SK-N-SH (cell line): Measurements from ENCODE around the gene HTT. TPM values are rescaled to one million over a fixed set of nuclear protein-coding genes. Genes with fewer than 3 reads are reported as not detected.

ENCODE experiments used
- CTCF ChIA-PET: fragments of 300-600, 350-600 bp; formaldehyde crosslinking; extraction: SDS; loops from one replicate; lab custom pipeline; 2021; lab: Yijun Ruan, JAX
- POLR2A ChIA-PET: fragments of 350-600 bp; sonication (Branson Sonifier 250); formaldehyde crosslinking; extraction: SDS; loops from one replicate; lab custom pipeline; 2020; ENCODE audit warnings: antibody characterized with exemption, inconsistent platforms; lab: Yijun Ruan, JAX
- DNase-seq: peaks from one replicate; pipeline ENCODE4 v3.0.0; 2012
- H2AFZ ChIP-seq: fragments of 200-600 bp; sonication (generic); 2 replicates; pipeline ENCODE4 v1.8.1; 2016; ENCODE audit warnings: antibody characterized with exemption, mild to moderate bottlenecking, low read depth
- H3F3A ChIP-seq: fragments of 200-600 bp; sonication (generic); replicated peaks from 2 replicates; pipeline ENCODE3; 2016; ENCODE audit warnings: antibody characterized with exemption, mild to moderate bottlenecking; ENCODE audit not compliant: insufficient read depth
- H3K27ac ChIP-seq, 2 experiments: fragments of 200-500 bp in 1 of 2; fragments of 200-600 bp in 1 of 2; sonication (Bioruptor generic) in 1 of 2; sonication (generic), shearing (Covaris generic) in 1 of 2; 2 replicates each; pipeline versions ENCODE4 v1.5.1 to v1.6.1; 2014 to 2016; ENCODE audit warnings: low read depth in 2 of 2, inconsistent platforms in 1 of 2, low read length in 1 of 2, mild to moderate bottlenecking in 1 of 2, mixed read lengths in 1 of 2
- H3K27me3 ChIP-seq: fragments of 200-600 bp; sonication (generic), shearing (Covaris generic); 2 replicates; pipeline ENCODE4 v1.6.1; 2016; ENCODE audit warnings: mixed run types; ENCODE audit not compliant: insufficient read depth
- H3K36me3 ChIP-seq, 2 experiments: fragments of 200-500 bp in 1 of 2; fragments of 200-600 bp in 1 of 2; sonication (Bioruptor generic) in 1 of 2; sonication (generic) in 1 of 2; replicated peaks in 1 of 2; 2 replicates each; pipeline versions ENCODE3 to v1.5.1; 2014 to 2016; ENCODE audit warnings: low read length in 1 of 2, mild to moderate bottlenecking in 1 of 2; ENCODE audit not compliant: insufficient read depth in 2 of 2, control insufficient read depth in 1 of 2
- H3K4me1 ChIP-seq, 2 experiments: fragments of 200-500 bp in 1 of 2; fragments of 200-600 bp in 1 of 2; sonication (Bioruptor generic) in 1 of 2; sonication (generic), shearing (Covaris generic) in 1 of 2; 2 replicates each; pipeline versions ENCODE4 v1.5.1 to v1.6.1; 2014 to 2016; ENCODE audit warnings: low read depth in 1 of 2, low read length in 1 of 2, mixed run types in 1 of 2; ENCODE audit not compliant: insufficient read depth in 2 of 2, control insufficient read depth in 1 of 2
- H3K4me2 ChIP-seq: fragments of 200-600 bp; sonication (generic), shearing (Covaris generic); 2 replicates; pipeline ENCODE4 v1.6.1; 2017; ENCODE audit warnings: mixed run types
- H3K4me3 ChIP-seq, 2 experiments: fragments of 200-500 bp in 1 of 2; fragments of 200-600 bp in 1 of 2; sonication (Bioruptor generic) in 1 of 2; sonication (generic), shearing (Covaris generic) in 1 of 2; 2 replicates each; pipeline versions ENCODE4 v1.5.1 to v1.8.1; 2014 to 2016; ENCODE audit warnings: low read depth in 2 of 2, inconsistent platforms in 1 of 2, low read length in 1 of 2, mild to moderate bottlenecking in 1 of 2, mixed read lengths in 1 of 2, moderate library complexity in 1 of 2
- H3K79me2 ChIP-seq: fragments of 200-600 bp; sonication (generic); 2 replicates; pipeline ENCODE4 v1.8.1; 2017; ENCODE audit warnings: mild to moderate bottlenecking; ENCODE audit not compliant: insufficient read depth
- H3K9ac ChIP-seq: fragments of 200-600 bp; sonication (generic); 2 replicates; pipeline ENCODE4 v1.6.1; 2017; ENCODE audit warnings: mixed run types
- H3K9me2 ChIP-seq: fragments of 200-600 bp; sonication (generic); 2 replicates; pipeline ENCODE4 v1.6.1; 2017; ENCODE audit warnings: mixed run types
- H3K9me3 ChIP-seq: fragments of 200-600 bp; sonication (generic); 2 replicates; pipeline ENCODE4 v1.6.1; 2017; ENCODE audit warnings: mixed run types, mild to moderate bottlenecking, moderate library complexity
- H4K20me1 ChIP-seq: fragments of 200-600 bp; sonication (generic); 2 replicates; pipeline ENCODE4 v1.6.1; 2017; ENCODE audit warnings: mild to moderate bottlenecking, mixed run types; ENCODE audit not compliant: insufficient read depth
- EP300 ChIP-seq, 2 experiments: IDR thresholded peaks; 2 replicates each; pipeline versions ENCODE4 v1.4.0 to v1.6.1; 2012; ENCODE audit warnings: borderline replicate concordance in 1 of 2, low read depth in 1 of 2, low read length in 1 of 2
- EZH2phosphoT487 ChIP-seq: fragments of 200-600 bp; sonication (generic); IDR thresholded peaks from 2 replicates; pipeline ENCODE4 v1.6.1; 2017; ENCODE audit warnings: low read depth, mixed run types, mild to moderate bottlenecking, antibody characterized with exemption, moderate library complexity, borderline replicate concordance
- FOXJ3 ChIP-seq: sonication (generic); formaldehyde crosslinking; IDR thresholded peaks from 2 replicates; pipeline ENCODE4 v1.5.1; 2020; ENCODE audit warnings: mild to moderate bottlenecking, missing genetic modification reagents
- FOXM1 ChIP-seq: IDR thresholded peaks from 2 replicates; pipeline ENCODE4 v1.4.0; 2012; ENCODE audit warnings: low read depth, mild to moderate bottlenecking
- GABPA ChIP-seq: IDR thresholded peaks from 2 replicates; pipeline ENCODE4 v1.4.0; 2012; ENCODE audit warnings: low read depth, mild to moderate bottlenecking
- GATA2 ChIP-seq: sonication (generic); formaldehyde crosslinking; IDR thresholded peaks from 2 replicates; pipeline ENCODE4 v1.5.0; 2020; ENCODE audit warnings: mild to moderate bottlenecking, missing genetic modification reagents
- JUND ChIP-seq: IDR thresholded peaks from 2 replicates; pipeline ENCODE4 v1.4.0; 2012
- NFIC ChIP-seq: IDR thresholded peaks from 2 replicates; pipeline ENCODE4 v1.4.0; 2012; ENCODE audit warnings: borderline replicate concordance
- NRF1 ChIP-seq: IDR thresholded peaks from 2 replicates; pipeline ENCODE4 v1.6.1; 2012; ENCODE audit warnings: low read depth, mild to moderate bottlenecking, low read length
- POLR2AphosphoS5 ChIP-seq: IDR thresholded peaks from 2 replicates; pipeline ENCODE4 v1.6.1; 2012; ENCODE audit warnings: low read depth, low read length
- RAD21 ChIP-seq: IDR thresholded peaks from 2 replicates; pipeline ENCODE4 v1.6.1; 2012; ENCODE audit warnings: mild to moderate bottlenecking, low read length
- SIN3A ChIP-seq: IDR thresholded peaks from 2 replicates; pipeline ENCODE4 v1.6.1; 2012; ENCODE audit warnings: low read depth, mild to moderate bottlenecking, low read length, moderate library complexity, borderline replicate concordance
- TCF12 ChIP-seq: IDR thresholded peaks from 2 replicates; pipeline ENCODE4 v1.4.0; 2012
- YY1 ChIP-seq: IDR thresholded peaks from 2 replicates; pipeline ENCODE4 v1.4.0; 2012; ENCODE audit warnings: low read depth, mild to moderate bottlenecking
- WGBS: methylation state at CpG from one replicate; pipeline ENCODE4 v1.1.6; 2017; ENCODE audit warnings: low lambda C conversion rate; 5-methylcytosine and 5-hydroxymethylcytosine counted together
- polyA plus RNA-seq, 3 experiments: library from polyadenylated mRNA; depleted of rRNA; stranded (reverse); fragments of >200 nt; gene quantifications; 2 replicates each; pipeline ENCODE4 v1.2.3, GENCODE V29; 2012
- TF ChIP-seq, protein P1 (sequence below): fragments of 200-600 bp; sonication (generic); IDR thresholded peaks from 2 replicates; pipeline ENCODE4 v1.6.1; 2017; ENCODE audit warnings: antibody characterized with exemption, mild to moderate bottlenecking, moderate library complexity
- TF ChIP-seq, protein P2 (sequence below): IDR thresholded peaks from 2 replicates; pipeline ENCODE4 v1.4.0; 2012; ENCODE audit warnings: low read depth, borderline replicate concordance
- TF ChIP-seq, protein P3 (sequence below): fragments of 150-350 bp; IDR thresholded peaks from 2 replicates; pipeline ENCODE4 v1.6.1; 2017; ENCODE audit warnings: antibody characterized with exemption, low read length, low read depth, borderline replicate concordance
- TF ChIP-seq, protein P4 (sequence below): IDR thresholded peaks from 2 replicates; pipeline ENCODE4 v1.6.1; 2012; ENCODE audit warnings: mild to moderate bottlenecking, low read depth, low read length, moderate library complexity

The HTT gene
- polyA plus RNA-seq, 1 of the 3 experiments (the other 2 are of a cell fraction), result 11.3 TPM

DNA sequence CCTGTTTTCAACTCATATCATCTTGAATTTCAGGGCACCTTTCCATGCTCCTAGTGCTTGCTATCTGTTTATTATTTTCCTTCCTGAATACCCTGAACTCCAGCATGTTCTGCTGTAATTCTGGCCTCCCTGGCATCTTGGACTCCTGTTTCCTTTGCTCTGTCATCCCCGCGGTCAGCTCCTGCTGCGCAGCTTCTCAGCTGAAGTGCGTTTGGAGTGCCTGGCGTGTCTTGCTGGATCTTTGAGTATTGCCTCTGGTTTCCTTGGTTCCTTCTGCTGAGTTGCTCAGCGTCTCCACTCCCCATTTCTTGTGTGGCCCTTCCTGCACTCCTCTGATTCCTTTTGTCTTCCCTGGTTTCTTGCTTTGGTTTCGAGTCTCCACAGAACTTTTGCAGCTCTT, 84.4 kb downstream of the HTT start:
- Histone ChIP-seq H3K4me3 (no peak overlapping the region), H3K4me1 (no peaks in the 10 kb centered on the region), H3K27me3 (no peaks in the 10 kb centered on the region), H3K4me2 (no peak overlapping the region), H3K9me2 (no peaks in the 10 kb centered on the region), H2AFZ (no peak overlapping the region), H3K79me2 (peaks cover 18% of the 10 kb centered on the region; the same call in 1 of the 2 replicates), H3F3A (no peaks in the 10 kb centered on the region), H4K20me1 (no peaks in the 10 kb centered on the region), H3K9ac (no peak overlapping the region), H3K9me3 (no peaks in the 10 kb centered on the region), H3K27ac (no peak overlapping the region), H3K36me3 (peaks cover 40 to 58% of the 10 kb centered on the region in 2 experiments)
- 92% methylated on average over 7 of the region's 7 CpGs for WGBS
- no peak for TF ChIP-seq EP300 (IDR thresholded peaks at IDR 0.05; ENCODE audit: borderline replicate concordance in 1 of 2, low read depth in 1 of 2, low read length in 1 of 2)
- TF ChIP-seq, protein P1, sequence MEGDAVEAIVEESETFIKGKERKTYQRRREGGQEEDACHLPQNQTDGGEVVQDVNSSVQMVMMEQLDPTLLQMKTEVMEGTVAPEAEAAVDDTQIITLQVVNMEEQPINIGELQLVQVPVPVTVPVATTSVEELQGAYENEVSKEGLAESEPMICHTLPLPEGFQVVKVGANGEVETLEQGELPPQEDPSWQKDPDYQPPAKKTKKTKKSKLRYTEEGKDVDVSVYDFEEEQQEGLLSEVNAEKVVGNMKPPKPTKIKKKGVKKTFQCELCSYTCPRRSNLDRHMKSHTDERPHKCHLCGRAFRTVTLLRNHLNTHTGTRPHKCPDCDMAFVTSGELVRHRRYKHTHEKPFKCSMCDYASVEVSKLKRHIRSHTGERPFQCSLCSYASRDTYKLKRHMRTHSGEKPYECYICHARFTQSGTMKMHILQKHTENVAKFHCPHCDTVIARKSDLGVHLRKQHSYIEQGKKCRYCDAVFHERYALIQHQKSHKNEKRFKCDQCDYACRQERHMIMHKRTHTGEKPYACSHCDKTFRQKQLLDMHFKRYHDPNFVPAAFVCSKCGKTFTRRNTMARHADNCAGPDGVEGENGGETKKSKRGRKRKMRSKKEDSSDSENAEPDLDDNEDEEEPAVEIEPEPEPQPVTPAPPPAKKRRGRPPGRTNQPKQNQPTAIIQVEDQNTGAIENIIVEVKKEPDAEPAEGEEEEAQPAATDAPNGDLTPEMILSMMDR, result no peak
- TF ChIP-seq FOXM1, result no peak
- no peak for TF ChIP-seq TCF12
- no peak for TF ChIP-seq POLR2AphosphoS5
- no peak for TF ChIP-seq YY1
- no peak for TF ChIP-seq JUND
- TF ChIP-seq EZH2phosphoT487, result no peak
- TF ChIP-seq, protein P2, sequence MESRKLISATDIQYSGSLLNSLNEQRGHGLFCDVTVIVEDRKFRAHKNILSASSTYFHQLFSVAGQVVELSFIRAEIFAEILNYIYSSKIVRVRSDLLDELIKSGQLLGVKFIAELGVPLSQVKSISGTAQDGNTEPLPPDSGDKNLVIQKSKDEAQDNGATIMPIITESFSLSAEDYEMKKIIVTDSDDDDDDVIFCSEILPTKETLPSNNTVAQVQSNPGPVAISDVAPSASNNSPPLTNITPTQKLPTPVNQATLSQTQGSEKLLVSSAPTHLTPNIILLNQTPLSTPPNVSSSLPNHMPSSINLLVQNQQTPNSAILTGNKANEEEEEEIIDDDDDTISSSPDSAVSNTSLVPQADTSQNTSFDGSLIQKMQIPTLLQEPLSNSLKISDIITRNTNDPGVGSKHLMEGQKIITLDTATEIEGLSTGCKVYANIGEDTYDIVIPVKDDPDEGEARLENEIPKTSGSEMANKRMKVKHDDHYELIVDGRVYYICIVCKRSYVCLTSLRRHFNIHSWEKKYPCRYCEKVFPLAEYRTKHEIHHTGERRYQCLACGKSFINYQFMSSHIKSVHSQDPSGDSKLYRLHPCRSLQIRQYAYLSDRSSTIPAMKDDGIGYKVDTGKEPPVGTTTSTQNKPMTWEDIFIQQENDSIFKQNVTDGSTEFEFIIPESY, result no peak
- TF ChIP-seq RAD21, result no peak
- DNase-seq, result no peak
- ChIA-PET CTCF (interaction anchor here (0.9 kb wide), 2 partner anchors 16 to 35 kb away, joined by 3 read pairs; no protein-coding TSS in a partner anchor), POLR2A (no interaction called here)

DNA sequence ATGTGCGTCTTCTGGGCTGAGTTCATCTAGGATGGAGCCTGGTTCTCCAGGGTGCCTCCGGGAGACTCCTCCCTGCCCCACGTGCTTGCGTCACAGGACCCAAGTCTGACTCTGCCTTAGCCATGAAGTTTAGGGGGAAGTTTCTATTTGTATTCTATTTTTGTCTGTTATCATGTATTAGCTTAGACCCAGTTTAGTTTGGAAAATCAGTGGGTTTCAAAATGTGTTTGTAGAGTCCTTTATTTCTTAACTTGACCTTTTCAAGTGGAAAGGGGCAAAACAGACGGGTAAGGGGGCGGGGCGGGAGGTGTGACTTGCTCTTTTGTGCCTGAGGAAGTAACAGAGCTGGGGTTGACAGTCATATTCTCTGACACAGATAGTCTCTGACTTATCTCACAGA, 86.0 kb downstream of the HTT start:
- no peaks in the 10 kb centered on the region for H3K4me1 ChIP-seq
- no peaks in the 10 kb centered on the region for H3K9me3 ChIP-seq
- WGBS, result 97% methylated on average over 7 of the region's 7 CpGs
- H2AFZ ChIP-seq, result no peak overlapping the region
- H4K20me1 ChIP-seq, result no peaks in the 10 kb centered on the region
- no peak overlapping the region for H3K4me2 ChIP-seq
- H3K36me3 ChIP-seq, result peaks cover 29 to 60% of the 10 kb centered on the region in 2 experiments
- ChIA-PET CTCF (no interaction called here), POLR2A (no interaction called here)
- H3K79me2 ChIP-seq, result peaks cover 28% of the 10 kb centered on the region; the same call in 1 of the 2 replicates
- H3K27me3 ChIP-seq, result no peaks in the 10 kb centered on the region
- H3K4me3 ChIP-seq, result no peak overlapping the region
- no peak overlapping the region for H3K9ac ChIP-seq
- H3F3A ChIP-seq, result no peaks in the 10 kb centered on the region
- H3K27ac ChIP-seq, result no peak overlapping the region
- no peaks in the 10 kb centered on the region for H3K9me2 ChIP-seq
- DNase-seq, result no peak
- TF ChIP-seq YY1 (no peak), NRF1 (no peak), SIN3A (no peak), FOXJ3 (CRISPR knock-in tag) (no peak), NFIC (no peak), GATA2 (no peak), GABPA (no peak), TCF12 (no peak), JUND (no peak)
- TF ChIP-seq, protein P3, sequence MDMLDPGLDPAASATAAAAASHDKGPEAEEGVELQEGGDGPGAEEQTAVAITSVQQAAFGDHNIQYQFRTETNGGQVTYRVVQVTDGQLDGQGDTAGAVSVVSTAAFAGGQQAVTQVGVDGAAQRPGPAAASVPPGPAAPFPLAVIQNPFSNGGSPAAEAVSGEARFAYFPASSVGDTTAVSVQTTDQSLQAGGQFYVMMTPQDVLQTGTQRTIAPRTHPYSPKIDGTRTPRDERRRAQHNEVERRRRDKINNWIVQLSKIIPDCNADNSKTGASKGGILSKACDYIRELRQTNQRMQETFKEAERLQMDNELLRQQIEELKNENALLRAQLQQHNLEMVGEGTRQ, result no peak
- TF ChIP-seq, protein P1, result no peak
- TF ChIP-seq, protein P4, sequence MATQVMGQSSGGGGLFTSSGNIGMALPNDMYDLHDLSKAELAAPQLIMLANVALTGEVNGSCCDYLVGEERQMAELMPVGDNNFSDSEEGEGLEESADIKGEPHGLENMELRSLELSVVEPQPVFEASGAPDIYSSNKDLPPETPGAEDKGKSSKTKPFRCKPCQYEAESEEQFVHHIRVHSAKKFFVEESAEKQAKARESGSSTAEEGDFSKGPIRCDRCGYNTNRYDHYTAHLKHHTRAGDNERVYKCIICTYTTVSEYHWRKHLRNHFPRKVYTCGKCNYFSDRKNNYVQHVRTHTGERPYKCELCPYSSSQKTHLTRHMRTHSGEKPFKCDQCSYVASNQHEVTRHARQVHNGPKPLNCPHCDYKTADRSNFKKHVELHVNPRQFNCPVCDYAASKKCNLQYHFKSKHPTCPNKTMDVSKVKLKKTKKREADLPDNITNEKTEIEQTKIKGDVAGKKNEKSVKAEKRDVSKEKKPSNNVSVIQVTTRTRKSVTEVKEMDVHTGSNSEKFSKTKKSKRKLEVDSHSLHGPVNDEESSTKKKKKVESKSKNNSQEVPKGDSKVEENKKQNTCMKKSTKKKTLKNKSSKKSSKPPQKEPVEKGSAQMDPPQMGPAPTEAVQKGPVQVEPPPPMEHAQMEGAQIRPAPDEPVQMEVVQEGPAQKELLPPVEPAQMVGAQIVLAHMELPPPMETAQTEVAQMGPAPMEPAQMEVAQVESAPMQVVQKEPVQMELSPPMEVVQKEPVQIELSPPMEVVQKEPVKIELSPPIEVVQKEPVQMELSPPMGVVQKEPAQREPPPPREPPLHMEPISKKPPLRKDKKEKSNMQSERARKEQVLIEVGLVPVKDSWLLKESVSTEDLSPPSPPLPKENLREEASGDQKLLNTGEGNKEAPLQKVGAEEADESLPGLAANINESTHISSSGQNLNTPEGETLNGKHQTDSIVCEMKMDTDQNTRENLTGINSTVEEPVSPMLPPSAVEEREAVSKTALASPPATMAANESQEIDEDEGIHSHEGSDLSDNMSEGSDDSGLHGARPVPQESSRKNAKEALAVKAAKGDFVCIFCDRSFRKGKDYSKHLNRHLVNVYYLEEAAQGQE, result no peak
